Measurements from ENCODE around the gene DEPDC7.

DNA sequence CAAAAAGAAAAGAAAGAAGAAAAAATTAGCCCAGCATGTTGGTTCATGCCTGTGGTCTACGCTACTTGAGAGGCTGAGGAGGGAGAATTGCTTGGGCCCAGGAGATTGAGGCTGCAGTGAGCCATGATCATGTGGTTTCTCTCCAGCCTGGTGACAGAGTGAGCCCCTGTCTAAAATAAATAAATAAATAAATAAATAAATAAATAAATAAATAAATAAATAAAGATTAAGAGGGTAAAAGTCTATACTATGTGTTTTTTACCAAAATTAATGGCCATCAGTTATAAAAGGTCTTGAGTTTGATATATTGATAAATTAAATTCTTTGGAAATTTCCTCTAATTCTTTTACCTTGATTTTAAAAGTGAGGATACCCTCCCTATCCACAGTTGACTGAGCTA, 25.2 kb upstream of the DEPDC7 start:
- TF ChIP-seq CTCF (IDR thresholded peaks at IDR 0.05), result no peak
- no peak for TF ChIP-seq EZH2 (IDR thresholded peaks at IDR 0.05; ENCODE audit: borderline replicate concordance, insufficient read depth, low read depth, low read length, poor library complexity, severe bottlenecking)

Data from B cell (primary cell).